T-helper 1 cell treated with Interleukin-12 subunit alpha and Interleukin-12 subunit beta and Interleukin-4 antibody, amounts not matched to agents 30 μg/mL and 1 μg/mL, for 36 hours (primary cell): Measurements from ENCODE around the gene MICALL1.

Source experiments
- H3K27ac Mint-ChIP-seq: one replicate; pipeline ENCODE4 v1.8.0; 2021; ENCODE audit warnings: mild to moderate bottlenecking, mixed read lengths
- H3K27me3 Mint-ChIP-seq: one replicate; pipeline ENCODE4 v1.8.0; 2021; ENCODE audit warnings: low read depth, mixed read lengths
- H3K36me3 Mint-ChIP-seq: one replicate; pipeline ENCODE4 v1.8.0; 2021; ENCODE audit warnings: low read depth, mixed read lengths
- H3K4me1 Mint-ChIP-seq: one replicate; pipeline ENCODE4 v1.8.0; 2021; ENCODE audit warnings: low read depth, mixed read lengths
- H3K4me3 Mint-ChIP-seq: one replicate; pipeline ENCODE4 v1.8.0; 2021; ENCODE audit warnings: mild to moderate bottlenecking, moderate library complexity, mixed read lengths
- H3K9me3 Mint-ChIP-seq: one replicate; pipeline ENCODE4 v1.8.0; 2021; ENCODE audit warnings: mixed read lengths

The MICALL1 gene

GRCh38 chr22:37894939-37895670, 11.0 kb upstream of the MICALL1 start:
- H3K27me3 Mint-ChIP-seq: no peaks in the 10 kb centered on the region
- H3K27ac Mint-ChIP-seq: peak overlapping the region; percentile 84
- H3K4me3 Mint-ChIP-seq: no peak overlapping the region
- peaks cover 23% of the 10 kb centered on the region for H3K4me1 Mint-ChIP-seq
- H3K9me3 Mint-ChIP-seq: no peaks in the 10 kb centered on the region
- H3K36me3 Mint-ChIP-seq: peaks cover 13% of the 10 kb centered on the region

DNA sequence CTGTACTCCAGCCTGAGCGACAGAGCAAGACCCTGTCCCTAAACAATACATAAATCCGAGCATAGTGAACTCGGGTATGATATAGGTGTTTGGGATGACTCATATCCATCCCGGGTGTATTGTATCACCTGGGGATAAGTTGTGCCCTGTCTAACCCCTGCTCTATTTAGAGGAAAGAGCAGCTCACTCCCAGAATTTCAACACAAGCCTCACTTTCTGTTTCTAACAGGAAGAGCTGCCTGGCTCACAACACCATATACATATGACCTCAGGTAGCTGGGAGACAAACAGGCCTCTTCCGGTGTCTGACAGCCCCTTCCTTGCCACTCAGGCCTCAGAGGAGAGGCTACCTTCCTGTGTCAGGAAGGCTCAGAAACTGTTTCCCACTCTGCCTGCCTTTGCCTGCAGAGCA, 9.9 kb upstream of the MICALL1 start:
- H3K4me1 Mint-ChIP-seq: peaks cover 24% of the 10 kb centered on the region
- peak overlapping the region; percentile 16 for H3K4me3 Mint-ChIP-seq
- no peaks in the 10 kb centered on the region for H3K27me3 Mint-ChIP-seq
- H3K27ac Mint-ChIP-seq: peak overlapping the region; percentile 86
- H3K36me3 Mint-ChIP-seq: peaks cover 12% of the 10 kb centered on the region
- no peaks in the 10 kb centered on the region for H3K9me3 Mint-ChIP-seq

DNA sequence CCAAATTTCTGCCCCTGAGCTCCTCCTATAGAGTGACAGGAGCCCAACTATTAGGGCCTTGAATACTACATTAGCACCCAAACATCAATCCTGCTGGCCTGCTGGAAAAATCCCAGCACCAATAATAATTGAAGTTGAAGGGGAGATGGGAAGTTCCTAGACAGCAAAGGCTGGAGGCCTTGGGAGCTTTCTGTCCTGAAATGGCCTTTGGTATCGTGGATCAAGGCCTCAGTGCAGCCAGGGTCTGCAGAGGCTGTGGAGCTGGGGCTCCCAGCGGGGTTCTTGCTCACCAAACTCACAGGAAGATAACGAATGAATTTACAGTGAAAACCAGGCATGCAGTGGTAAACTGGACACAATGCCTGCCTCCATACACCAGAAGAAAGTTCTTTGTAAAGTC, 9.2 kb upstream of the MICALL1 start:
- H3K4me1 Mint-ChIP-seq: peaks cover 26% of the 10 kb centered on the region
- no peak overlapping the region for H3K4me3 Mint-ChIP-seq
- H3K36me3 Mint-ChIP-seq: peaks cover 4% of the 10 kb centered on the region
- peak overlapping the region; percentile 86 for H3K27ac Mint-ChIP-seq
- H3K9me3 Mint-ChIP-seq: no peaks in the 10 kb centered on the region
- no peaks in the 10 kb centered on the region for H3K27me3 Mint-ChIP-seq

- no peaks in the 10 kb centered on the region for H3K27me3 Mint-ChIP-seq
- peaks cover 4% of the 10 kb centered on the region for H3K36me3 Mint-ChIP-seq
- H3K27ac Mint-ChIP-seq: peak overlapping the region; percentile 67
- peaks cover 26% of the 10 kb centered on the region for H3K4me1 Mint-ChIP-seq
- H3K4me3 Mint-ChIP-seq: no peak overlapping the region
- H3K9me3 Mint-ChIP-seq: no peaks in the 10 kb centered on the region
Observed at GRCh38 chr22:37897807-37898206, 8.3 kb upstream of the MICALL1 start.

DNA sequence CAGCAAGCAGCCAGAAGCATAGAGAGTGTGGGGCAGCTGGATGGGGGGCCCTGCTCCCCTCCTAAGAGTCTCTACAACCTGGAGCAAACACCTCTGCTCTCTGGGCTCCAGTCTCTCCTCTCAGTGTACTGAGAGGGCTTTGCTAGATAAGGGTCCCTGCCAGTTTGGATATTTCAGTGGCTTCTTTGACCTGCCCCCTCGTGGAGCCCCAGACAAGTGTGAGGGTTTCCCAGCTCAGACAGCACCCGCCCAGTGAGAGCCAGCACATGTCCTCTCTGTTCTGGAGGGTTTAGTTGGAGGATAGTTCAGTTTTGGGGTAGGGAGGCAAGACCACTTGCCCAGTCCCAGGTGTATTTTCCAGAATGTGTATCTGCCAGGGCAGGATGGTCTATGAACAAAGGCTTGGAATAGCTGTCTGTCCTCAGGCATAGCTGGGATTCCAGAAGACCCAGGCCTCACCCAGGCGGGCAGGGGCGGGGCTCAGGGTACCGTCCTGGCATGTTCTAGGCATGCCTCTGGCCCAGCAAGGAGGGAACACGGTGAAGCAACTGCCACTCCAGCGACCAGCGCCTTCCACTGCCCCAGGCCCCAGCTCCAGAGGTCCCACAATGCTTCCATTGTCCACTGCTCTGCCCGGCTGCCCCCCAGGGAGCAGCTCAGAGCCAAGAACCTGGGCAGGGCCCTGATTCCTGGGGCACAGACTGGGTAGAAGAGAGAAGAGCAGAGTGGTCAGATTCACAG, 7.5 kb upstream of the MICALL1 start:
- Mint-ChIP-seq H3K4me3 (no peak overlapping the region), H3K27ac (no peak overlapping the region), H3K4me1 (peaks cover 26% of the 10 kb centered on the region), H3K9me3 (no peaks in the 10 kb centered on the region), H3K27me3 (no peaks in the 10 kb centered on the region), H3K36me3 (peaks cover 3% of the 10 kb centered on the region)

DNA sequence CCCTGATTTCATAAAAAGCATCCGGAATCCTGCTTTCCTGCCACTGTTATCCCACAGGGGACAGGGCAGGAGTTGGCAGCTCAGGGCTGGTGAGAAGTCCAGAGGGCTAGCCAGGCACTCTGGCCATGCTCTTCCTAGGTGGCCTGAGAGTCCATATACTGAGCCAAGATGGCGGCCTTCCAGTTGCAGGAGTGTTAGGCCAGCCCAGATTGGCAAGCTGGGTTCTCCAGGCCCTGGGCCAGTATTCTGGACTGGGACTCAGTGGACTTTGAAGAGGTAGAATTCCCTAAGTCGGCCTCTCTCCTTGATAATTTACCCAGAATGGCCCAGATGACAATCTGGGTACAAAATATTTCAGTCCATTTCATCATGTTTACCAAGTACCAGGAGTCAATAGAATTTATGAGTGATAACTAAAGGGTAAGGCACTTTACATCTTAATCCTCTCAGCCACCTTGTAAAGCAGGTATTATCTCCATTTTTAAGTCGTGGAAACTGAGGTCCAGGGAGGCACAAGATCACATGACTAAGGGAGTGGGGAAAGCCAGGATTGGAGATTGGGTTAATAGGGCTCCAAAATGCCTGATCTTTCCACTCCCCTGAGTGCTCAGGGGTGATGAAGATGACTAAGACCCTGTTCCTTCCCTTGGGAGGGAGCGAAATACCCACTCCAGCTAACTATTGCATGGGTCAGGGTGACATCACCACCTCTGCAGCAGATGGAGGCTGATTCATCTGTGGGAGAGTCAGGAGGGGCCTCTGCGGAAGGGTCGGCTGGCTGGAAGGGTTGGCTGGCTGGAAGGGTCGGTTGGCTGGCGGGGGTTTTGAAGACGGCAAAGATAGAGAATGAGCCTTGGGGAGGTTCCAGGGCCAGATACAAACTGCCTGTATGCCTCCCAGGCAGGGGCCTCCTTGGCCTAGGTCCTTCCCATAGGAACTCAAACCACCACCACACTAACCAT, 1.2 kb upstream of the MICALL1 start:
- Mint-ChIP-seq H3K9me3 (no peaks in the 10 kb centered on the region), H3K27ac (peak overlapping the region; percentile 77), H3K27me3 (no peaks in the 10 kb centered on the region), H3K36me3 (peaks cover 9% of the 10 kb centered on the region), H3K4me3 (peak overlapping the region; percentile 82), H3K4me1 (peaks cover 21% of the 10 kb centered on the region)

DNA sequence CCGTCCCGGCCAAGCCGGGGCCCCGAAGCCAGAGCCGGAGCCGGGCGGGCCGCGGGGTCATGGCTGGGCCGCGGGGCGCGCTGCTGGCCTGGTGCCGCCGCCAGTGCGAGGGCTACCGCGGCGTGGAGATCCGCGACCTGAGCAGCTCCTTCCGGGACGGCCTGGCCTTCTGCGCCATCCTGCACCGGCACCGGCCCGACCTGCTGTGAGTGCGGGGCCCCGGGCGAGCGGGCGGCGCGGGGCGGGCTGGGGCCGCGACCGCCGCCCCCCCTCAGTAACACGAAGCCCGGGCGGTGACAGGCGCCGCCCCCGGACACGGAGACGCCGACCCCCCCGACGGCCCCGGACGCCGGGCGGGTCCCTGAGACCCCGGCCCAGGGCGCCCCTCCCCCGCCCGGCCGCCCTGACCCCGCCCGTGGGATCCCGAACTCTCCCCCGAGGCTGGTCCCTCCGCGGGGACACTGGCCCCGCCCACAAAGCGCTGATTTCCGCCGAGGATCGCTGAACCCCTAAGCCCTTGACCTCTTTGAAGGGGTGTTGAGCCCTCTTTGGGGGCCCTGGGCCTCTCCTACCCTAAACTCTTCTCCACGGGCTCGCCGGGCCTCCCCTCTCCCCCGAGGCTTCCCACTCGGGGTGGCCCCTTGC, 389 bp downstream of the MICALL1 start:
- Mint-ChIP-seq H3K36me3 (peaks cover 9% of the 10 kb centered on the region), H3K4me1 (peaks cover 23% of the 10 kb centered on the region), H3K27ac (no peak overlapping the region), H3K27me3 (no peaks in the 10 kb centered on the region), H3K4me3 (peak overlapping the region; percentile 72), H3K9me3 (no peaks in the 10 kb centered on the region)

DNA sequence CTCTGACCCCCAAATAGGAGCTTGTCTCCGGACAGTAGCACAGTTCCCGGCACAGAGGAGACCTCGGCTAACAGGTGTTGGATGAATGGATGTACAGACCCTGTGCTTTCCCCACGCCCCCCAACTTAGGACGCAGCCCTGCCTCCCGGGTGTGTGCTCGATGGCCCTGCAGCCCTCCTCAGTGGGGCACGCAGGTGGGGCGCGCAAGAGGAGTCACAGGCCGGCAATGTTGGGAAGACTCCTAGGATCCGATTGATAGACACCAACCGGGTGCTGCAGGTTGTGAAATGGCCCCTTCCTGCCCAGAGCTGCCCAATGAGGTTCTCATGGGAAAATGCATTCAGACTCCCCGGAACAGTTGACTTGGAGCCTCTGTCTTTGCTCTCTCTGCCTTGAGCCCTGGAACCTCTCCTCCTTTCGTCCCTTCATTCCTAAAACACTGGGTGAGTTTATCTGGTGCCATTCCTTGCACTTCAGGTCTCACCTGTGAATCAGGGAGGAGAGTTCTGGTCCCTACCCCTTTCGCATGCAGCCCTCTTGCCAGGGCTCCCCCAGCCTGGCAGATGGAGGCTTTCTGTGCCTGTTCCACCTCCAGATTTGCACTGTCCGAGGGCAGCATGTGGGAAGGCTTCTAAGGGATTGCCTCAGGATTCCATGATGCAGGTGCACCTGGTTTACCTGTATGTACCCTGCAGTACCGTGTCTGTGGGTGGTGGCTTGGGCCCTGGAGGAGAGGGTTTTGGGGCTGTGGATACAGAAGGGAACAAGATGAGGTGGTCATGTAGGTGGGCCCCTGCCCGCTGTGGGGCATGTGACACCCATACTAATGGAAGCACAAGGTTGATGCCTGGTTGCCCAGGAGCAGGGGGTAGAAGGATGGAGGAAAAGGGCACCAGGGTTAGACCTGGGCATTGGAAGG, 1.2 kb downstream of the MICALL1 start:
- H3K36me3 Mint-ChIP-seq: peaks cover 9% of the 10 kb centered on the region
- peak overlapping the region; percentile 72 for H3K4me3 Mint-ChIP-seq
- peaks cover 28% of the 10 kb centered on the region for H3K4me1 Mint-ChIP-seq
- peak overlapping the region; percentile 75 for H3K27ac Mint-ChIP-seq
- no peaks in the 10 kb centered on the region for H3K27me3 Mint-ChIP-seq
- no peaks in the 10 kb centered on the region for H3K9me3 Mint-ChIP-seq

DNA sequence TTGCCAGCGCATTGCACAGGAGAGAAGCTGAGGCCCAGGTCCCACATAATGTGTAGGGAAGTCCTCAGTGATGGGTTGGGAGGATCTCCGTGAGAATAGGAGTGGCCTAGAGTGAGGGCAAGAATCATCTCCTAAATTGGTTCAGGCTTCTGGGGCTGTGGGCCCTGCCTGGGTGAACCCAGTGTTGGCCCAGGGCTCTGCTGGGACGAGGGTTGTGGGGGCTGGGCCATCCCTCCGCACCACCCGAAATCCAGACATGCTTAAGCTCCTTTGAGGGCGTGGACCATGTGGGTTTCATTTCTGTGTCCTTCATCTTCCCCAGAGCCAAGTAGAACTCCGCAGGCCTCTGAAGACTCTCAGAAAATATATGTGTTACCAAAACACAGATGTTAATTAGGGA, 3.7 kb downstream of the MICALL1 start:
- no peak overlapping the region for H3K4me3 Mint-ChIP-seq
- no peak overlapping the region for H3K27ac Mint-ChIP-seq
- H3K9me3 Mint-ChIP-seq: no peaks in the 10 kb centered on the region
- peaks cover 11% of the 10 kb centered on the region for H3K36me3 Mint-ChIP-seq
- no peaks in the 10 kb centered on the region for H3K27me3 Mint-ChIP-seq
- H3K4me1 Mint-ChIP-seq: peaks cover 28% of the 10 kb centered on the region

DNA sequence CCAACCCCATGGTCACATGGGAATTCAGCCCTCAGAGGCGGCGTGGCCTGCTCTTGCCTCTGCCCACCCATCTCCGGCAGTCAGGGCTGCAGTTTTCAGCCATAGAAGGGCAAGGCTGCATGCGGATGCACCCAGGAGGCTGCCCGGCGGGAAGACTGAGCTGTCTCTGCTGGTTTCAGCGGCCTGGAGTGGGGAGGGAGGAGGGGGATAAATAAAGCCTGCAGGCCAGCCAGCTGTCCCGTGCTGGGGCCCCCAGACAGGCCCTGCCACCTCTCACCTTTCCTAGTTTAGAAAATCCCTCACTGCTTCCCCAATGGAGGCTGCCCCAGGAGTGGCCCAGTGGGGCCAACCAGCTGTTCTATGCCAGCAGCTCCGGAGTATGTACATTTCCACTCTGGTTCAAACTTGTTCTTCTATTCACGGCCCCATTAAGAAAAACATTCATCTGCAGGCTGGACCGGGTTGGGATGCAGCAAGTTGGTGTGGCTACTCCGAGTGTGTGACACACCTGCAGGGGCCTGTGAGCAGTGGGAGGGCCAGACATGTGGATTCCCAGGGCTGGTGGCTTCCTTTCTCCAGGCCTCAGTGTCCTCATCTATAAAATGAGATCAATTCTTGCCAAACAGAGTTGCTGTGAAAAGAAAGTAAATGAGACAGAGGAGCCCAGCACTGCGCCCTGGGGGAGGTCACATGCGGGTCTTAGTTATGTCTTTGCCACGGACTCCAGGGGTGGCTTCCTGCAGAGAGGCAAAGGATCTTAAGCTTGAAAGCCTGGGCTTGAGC, 5.0 kb downstream of the MICALL1 start:
- Mint-ChIP-seq H3K27me3 (no peaks in the 10 kb centered on the region), H3K4me3 (no peak overlapping the region), H3K27ac (peak overlapping the region; percentile 31), H3K36me3 (peaks cover 11% of the 10 kb centered on the region), H3K4me1 (peaks cover 23% of the 10 kb centered on the region), H3K9me3 (no peaks in the 10 kb centered on the region)

GRCh38 chr22:37911697-37912096, 5.6 kb downstream of the MICALL1 start:
- H3K4me3 Mint-ChIP-seq: no peak overlapping the region
- peaks cover 14% of the 10 kb centered on the region for H3K36me3 Mint-ChIP-seq
- no peaks in the 10 kb centered on the region for H3K27me3 Mint-ChIP-seq
- H3K4me1 Mint-ChIP-seq: peaks cover 23% of the 10 kb centered on the region
- H3K9me3 Mint-ChIP-seq: no peaks in the 10 kb centered on the region
- H3K27ac Mint-ChIP-seq: no peak overlapping the region

GRCh38 chr22:37912171-37912570, 6.1 kb downstream of the MICALL1 start:
- no peaks in the 10 kb centered on the region for H3K27me3 Mint-ChIP-seq
- no peak overlapping the region for H3K27ac Mint-ChIP-seq
- peaks cover 22% of the 10 kb centered on the region for H3K4me1 Mint-ChIP-seq
- H3K4me3 Mint-ChIP-seq: no peak overlapping the region
- no peaks in the 10 kb centered on the region for H3K9me3 Mint-ChIP-seq
- peaks cover 14% of the 10 kb centered on the region for H3K36me3 Mint-ChIP-seq
